ENCODE data around the gene FRMD4A. TPM values are rescaled to one million over a fixed set of nuclear protein-coding genes. Genes with fewer than 3 reads are reported as not detected.

Gene FRMD4A
- total and polyA plus RNA-seq, 2 of the 4 experiments (the other 2 are of a cell fraction), result 30.3 to 68.8 TPM

DNA sequence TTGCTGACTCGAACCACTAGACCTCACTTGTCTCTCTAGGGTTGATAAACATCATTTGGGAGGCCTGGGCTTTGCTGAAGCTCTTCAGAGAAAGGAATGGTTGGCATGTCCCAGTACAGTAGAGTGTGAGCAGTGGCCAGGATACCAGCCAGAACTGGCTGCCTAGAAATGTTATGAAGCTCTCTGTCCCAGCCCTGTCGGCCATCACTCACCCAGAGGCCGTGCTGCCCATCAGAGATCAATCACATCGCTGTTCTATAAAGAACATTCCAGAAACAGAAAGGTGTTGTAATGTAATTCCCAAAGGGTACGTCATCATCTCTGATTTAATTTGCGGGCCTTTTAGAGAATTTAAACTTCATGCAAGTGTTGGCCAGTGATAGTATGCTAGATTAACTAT is 632.5 kb downstream of the FRMD4A start:
- dilution Hi-C loops (cut with HindIII; ENCODE audit: low sequenced_read_pairs, unreplicated experiment), result no loop called here
- Histone ChIP-seq H3K23ac (ENCODE audit: low read depth, low read length) (no peak overlapping the region), H3K4me2 (ENCODE audit: low read depth, low read length) (no peak overlapping the region), H4K8ac (ENCODE audit: low read depth in 2 of 2, low read length in 2 of 2) (no peak overlapping the region), H2AFZ (replicated peaks; ENCODE audit: low read length, poor library complexity) (no peak overlapping the region), H3K14ac (replicated peaks; ENCODE audit: low read depth, low read length) (no peak overlapping the region), H3K27me3 (ENCODE audit: control insufficient read depth, insufficient read depth, low read length) (no peaks in the 10 kb centered on the region), H2BK5ac (ENCODE audit: low read depth, low read length, poor library complexity, severe bottlenecking) (no peak overlapping the region), H3K9me3 (ENCODE audit: control insufficient read depth, insufficient read depth, low read length) (no peaks in the 10 kb centered on the region), H3K4ac (ENCODE audit: low read depth, low read length) (no peak overlapping the region), H2BK120ac (ENCODE audit: low read depth, low read length) (no peak overlapping the region), H2BK15ac (ENCODE audit: low read depth, low read length) (no peak overlapping the region), H2AK5ac (ENCODE audit: low read depth, low read length) (no peak overlapping the region), H3K4me3 (ENCODE audit: insufficient read depth, low read depth, low read length) (no peak overlapping the region), H3K4me1 (ENCODE audit: control insufficient read depth, insufficient read depth, low read length) (peaks cover 7% of the 10 kb centered on the region), H3K79me1 (ENCODE audit: low read depth in 1 of 2, low read length in 2 of 2) (peaks cover 29 to 92% of the 10 kb centered on the region in 2 experiments), H3K18ac (ENCODE audit: low read depth, low read length) (no peak overlapping the region), H3K9ac (ENCODE audit: low read depth, low read length) (no peak overlapping the region), H4K91ac (ENCODE audit: insufficient read depth, low read depth, low read length) (no peak overlapping the region), H4K5ac (ENCODE audit: low read depth, low read length) (no peak overlapping the region), H3K36me3 (ENCODE audit: control insufficient read depth, insufficient read depth, low read length) (peaks cover 61% of the 10 kb centered on the region), H3K9me1 (ENCODE audit: insufficient read depth, low read length) (peaks cover 20% of the 10 kb centered on the region), H4K20me1 (ENCODE audit: insufficient read depth, low read length) (peaks cover 10% of the 10 kb centered on the region; the same call in 1 of the 2 replicates), H2BK20ac (ENCODE audit: low read depth, low read length) (no peak overlapping the region), H2AK9ac (replicated peaks; ENCODE audit: low read depth, low read length, poor library complexity) (no peak overlapping the region), H3K27ac (ENCODE audit: insufficient read depth, low read length) (no peak overlapping the region), H3K56ac (ENCODE audit: extremely low read depth, insufficient read depth, low read length) (no peak overlapping the region)
- ATAC-seq (ENCODE audit: low read depth) (peak; percentile 72), DNase-seq (no peak)
- in situ Hi-C loops (cut with MboI; ENCODE audit: low sequenced_read_pairs), result no loop called here
- intact Hi-C loops (cut with micrococcal nuclease), result no loop called here
- ChIA-PET POLR2A (ENCODE audit: unreplicated experiment) (interaction anchor here (0.6 kb wide), 1 partner anchor 13 kb away, joined by 4 read pairs; no protein-coding TSS in a partner anchor), CTCF (no interaction called here)
- TF ChIP-seq RCOR1 (IDR thresholded peaks at IDR 0.05; ENCODE audit: insufficient replicate concordance, low read length) (no peak), RAD21 (IDR thresholded peaks at IDR 0.05; ENCODE audit: low read length) (no peak)
- TF ChIP-seq, protein P1, sequence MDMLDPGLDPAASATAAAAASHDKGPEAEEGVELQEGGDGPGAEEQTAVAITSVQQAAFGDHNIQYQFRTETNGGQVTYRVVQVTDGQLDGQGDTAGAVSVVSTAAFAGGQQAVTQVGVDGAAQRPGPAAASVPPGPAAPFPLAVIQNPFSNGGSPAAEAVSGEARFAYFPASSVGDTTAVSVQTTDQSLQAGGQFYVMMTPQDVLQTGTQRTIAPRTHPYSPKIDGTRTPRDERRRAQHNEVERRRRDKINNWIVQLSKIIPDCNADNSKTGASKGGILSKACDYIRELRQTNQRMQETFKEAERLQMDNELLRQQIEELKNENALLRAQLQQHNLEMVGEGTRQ (IDR thresholded peaks at IDR 0.05; ENCODE audit: low read depth, low read length), result no peak
- no TSS peak for BruUV-seq (replicated peaks)
- 20% methylated on average over 1 of the region's 6 CpGs; no CpG with 5 or more reads in 1 of the 2 experiments for WGBS, 2 experiments (ENCODE audit: extremely low coverage in 2 of 2, insufficient read length in 1 of 2)

All from IMR-90 (cell line).